PFSK-1 (cell line): ENCODE data around the gene GNAO1.

Experiments
- FOXP2 ChIP-seq: optimal IDR thresholded peaks from 2 replicates; pipeline ENCODE3; 2011; ENCODE audit warnings: borderline replicate concordance, control low read depth, inconsistent platforms; ENCODE audit not compliant: insufficient read depth; ENCODE audit errors: extremely low read length, extremely low read depth
- POLR2AphosphoS5 ChIP-seq: IDR thresholded peaks from 2 replicates; pipeline ENCODE4 v1.6.1; 2012; ENCODE audit warnings: low read depth, mild to moderate bottlenecking, control low read depth, low read length, moderate library complexity
- SIN3A ChIP-seq: IDR thresholded peaks from 2 replicates; pipeline ENCODE4 v1.6.1; 2012; ENCODE audit warnings: mild to moderate bottlenecking, low read length, moderate library complexity, borderline replicate concordance; ENCODE audit not compliant: insufficient read depth
- TAF1 ChIP-seq: IDR thresholded peaks from 2 replicates; pipeline ENCODE4 v1.6.1; 2012; ENCODE audit warnings: low read length, control low read depth, borderline replicate concordance; ENCODE audit not compliant: insufficient read depth
- TF ChIP-seq, protein P1 (sequence below), 2 experiments: IDR thresholded peaks; 2 replicates each; pipeline versions ENCODE4 v1.6.1 to v1.8.0; 2011 to 2012; ENCODE audit warnings: low read depth in 2 of 2, low read length in 2 of 2, control low read depth in 1 of 2, inconsistent platforms in 1 of 2, mild to moderate bottlenecking in 1 of 2, moderate library complexity in 1 of 2; ENCODE audit not compliant: insufficient read depth in 1 of 2

The GNAO1 gene

DNA sequence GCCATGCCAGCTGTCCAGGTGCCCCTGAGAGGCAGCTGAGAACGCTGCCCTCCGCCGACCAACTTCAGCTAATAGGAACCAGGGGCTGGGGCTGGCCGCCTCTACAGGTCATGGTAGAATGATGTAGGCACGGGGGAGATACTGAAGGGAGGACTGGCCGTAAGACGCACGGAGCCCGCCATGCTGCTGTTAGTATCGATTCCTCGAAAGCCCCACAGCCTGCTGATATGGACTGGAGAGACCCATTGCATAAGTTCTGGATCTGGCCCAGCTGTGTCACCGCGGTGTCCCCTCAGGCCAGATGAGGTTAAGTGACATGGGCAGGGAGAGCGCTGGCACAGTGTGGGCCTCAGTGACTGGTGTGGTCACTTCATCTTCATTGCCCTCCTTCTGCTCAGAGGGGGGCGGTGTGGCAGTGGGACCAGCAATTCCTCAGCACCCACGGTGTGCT is 158.4 kb downstream of the GNAO1 start:
- TF ChIP-seq FOXP2 (no peak), POLR2AphosphoS5 (no peak), SIN3A (no peak), TAF1 (no peak)
- TF ChIP-seq, protein P1, sequence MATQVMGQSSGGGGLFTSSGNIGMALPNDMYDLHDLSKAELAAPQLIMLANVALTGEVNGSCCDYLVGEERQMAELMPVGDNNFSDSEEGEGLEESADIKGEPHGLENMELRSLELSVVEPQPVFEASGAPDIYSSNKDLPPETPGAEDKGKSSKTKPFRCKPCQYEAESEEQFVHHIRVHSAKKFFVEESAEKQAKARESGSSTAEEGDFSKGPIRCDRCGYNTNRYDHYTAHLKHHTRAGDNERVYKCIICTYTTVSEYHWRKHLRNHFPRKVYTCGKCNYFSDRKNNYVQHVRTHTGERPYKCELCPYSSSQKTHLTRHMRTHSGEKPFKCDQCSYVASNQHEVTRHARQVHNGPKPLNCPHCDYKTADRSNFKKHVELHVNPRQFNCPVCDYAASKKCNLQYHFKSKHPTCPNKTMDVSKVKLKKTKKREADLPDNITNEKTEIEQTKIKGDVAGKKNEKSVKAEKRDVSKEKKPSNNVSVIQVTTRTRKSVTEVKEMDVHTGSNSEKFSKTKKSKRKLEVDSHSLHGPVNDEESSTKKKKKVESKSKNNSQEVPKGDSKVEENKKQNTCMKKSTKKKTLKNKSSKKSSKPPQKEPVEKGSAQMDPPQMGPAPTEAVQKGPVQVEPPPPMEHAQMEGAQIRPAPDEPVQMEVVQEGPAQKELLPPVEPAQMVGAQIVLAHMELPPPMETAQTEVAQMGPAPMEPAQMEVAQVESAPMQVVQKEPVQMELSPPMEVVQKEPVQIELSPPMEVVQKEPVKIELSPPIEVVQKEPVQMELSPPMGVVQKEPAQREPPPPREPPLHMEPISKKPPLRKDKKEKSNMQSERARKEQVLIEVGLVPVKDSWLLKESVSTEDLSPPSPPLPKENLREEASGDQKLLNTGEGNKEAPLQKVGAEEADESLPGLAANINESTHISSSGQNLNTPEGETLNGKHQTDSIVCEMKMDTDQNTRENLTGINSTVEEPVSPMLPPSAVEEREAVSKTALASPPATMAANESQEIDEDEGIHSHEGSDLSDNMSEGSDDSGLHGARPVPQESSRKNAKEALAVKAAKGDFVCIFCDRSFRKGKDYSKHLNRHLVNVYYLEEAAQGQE (IDR thresholded peaks at IDR 0.05; ENCODE audit: insufficient read depth in 1 of 2, low read depth in 2 of 2, low read length in 2 of 2), result no peak

DNA sequence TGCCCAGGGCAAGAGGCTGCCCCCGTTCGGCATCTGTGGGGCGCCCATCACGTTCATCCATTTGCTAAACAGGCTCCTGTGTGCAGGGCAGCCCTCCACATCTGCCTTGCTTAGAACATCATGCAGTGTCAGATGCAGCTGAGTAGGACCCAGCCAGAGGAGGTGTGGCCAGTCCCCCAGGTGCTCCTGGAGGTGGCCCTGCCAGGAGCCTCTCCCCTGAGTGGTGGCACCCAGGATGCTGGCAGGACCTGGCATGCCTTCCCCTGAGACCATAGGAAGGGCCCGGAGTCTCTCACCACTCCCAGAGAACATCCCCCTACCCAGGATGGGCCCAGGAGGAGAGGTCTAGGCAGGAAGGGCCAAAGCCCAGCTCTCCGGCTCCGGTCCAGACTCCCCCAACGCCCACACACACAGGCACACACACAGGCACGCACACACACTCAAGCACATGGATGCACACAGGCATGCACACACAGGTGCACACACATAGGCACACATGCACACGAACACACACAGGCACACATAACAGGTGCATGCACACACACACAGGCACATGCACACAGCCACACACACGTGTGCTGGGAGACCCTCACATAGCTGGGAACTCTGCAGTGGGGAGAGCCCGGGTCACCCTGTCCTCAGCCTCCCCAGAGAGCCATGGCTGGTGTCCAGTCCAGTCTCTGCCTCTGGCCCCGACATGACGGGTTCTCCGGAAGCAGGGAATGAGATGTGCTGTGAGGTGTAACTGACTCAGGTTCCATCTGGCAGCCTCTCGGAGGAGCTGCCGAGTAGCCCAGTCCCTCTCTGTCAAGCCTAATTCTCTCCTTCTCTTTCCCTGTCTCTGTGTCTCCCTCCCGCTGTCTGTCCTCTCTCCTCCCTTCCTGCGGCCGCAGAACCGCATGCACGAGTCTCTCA is 159.5 kb downstream of the GNAO1 start:
- TF ChIP-seq, protein P1 (IDR thresholded peaks at IDR 0.05; ENCODE audit: insufficient read depth in 1 of 2, low read depth in 2 of 2, low read length in 2 of 2), result no peak
- TF ChIP-seq POLR2AphosphoS5, result no peak
- TF ChIP-seq SIN3A, result no peak
- no peak for TF ChIP-seq FOXP2
- no peak for TF ChIP-seq TAF1

DNA sequence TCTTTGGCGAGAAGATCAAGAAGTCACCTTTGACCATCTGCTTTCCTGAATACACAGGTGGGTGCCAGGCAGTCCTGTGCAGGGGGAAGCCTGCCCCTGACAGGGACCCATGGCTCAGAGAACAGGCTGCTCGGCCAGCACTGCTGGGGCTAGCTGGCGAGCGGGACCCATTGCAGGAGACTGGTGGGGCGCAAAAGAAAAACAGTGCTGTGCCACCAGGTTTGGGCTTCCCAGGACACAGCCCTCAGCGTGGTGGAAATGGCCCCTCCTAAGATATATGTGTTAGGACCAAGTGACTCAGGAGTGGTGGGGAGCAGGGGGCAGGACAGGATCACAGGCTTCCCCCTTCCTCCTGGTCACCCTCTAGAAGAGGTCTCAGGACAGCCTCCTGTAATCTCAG is 160.2 kb downstream of the GNAO1 start:
- TF ChIP-seq FOXP2 (no peak), TAF1 (no peak), POLR2AphosphoS5 (no peak), SIN3A (no peak)
- TF ChIP-seq, protein P1 (IDR thresholded peaks at IDR 0.05; ENCODE audit: insufficient read depth in 1 of 2, low read depth in 2 of 2, low read length in 2 of 2), result no peak

DNA sequence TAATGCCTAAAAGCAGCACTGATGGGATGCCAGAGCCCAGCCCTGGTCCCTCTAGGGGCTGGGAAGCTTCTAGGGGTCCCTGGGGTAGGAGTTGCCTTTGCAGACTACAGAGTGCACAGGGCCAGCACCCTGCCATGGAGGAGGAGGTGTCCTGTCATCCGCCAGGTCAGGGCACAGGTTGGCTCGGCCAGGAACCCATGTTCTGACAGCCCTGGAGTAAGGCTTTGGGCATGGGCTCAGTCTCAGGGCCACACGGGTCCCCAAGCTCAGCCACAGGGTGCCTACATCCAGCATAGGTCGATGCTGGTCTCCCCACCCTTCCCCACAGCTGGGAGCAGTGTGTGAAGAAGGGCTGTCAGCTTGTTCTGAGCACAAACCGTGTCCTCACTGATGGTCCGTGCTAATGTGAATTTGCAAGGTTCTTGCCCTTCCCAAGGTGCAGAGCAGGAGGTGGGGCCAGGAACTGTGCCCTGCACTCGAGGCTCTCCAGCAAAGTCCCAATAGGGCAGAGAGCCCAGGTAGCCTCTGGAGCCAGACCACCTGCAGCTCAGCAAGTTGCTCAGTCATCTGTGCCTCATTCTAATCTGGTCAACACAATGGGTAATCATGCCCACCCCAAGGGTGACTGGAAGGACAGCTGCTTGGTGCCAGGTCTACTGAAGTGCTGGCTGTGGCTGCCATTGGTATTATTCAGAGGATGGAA is 161.2 kb downstream of the GNAO1 start:
- no peak for TF ChIP-seq POLR2AphosphoS5
- TF ChIP-seq FOXP2, result no peak
- TF ChIP-seq, protein P1 (IDR thresholded peaks at IDR 0.05; ENCODE audit: insufficient read depth in 1 of 2, low read depth in 2 of 2, low read length in 2 of 2), result no peak
- no peak for TF ChIP-seq TAF1
- no peak for TF ChIP-seq SIN3A
